CD4-positive, alpha-beta T cell treated with Interleukin-17A for 1 hour (primary cell): ENCODE measurements around the gene GRK5.

ENCODE experiments used
- DNase-seq: peaks from one replicate; pipeline ENCODE4 v3.0.0-alpha.2; 2020

Gene GRK5

GRCh38 chr10:119302591-119303253 lies 95.4 kb downstream of the GRK5 start:
- DNase-seq, result no peak

GRCh38 chr10:119303886-119304285 lies 96.5 kb downstream of the GRK5 start:
- DNase-seq, result no peak

GRCh38 chr10:119304541-119304940 lies 97.2 kb downstream of the GRK5 start:
- DNase-seq, result no peak

GRCh38 chr10:119305860-119306513 lies 98.6 kb downstream of the GRK5 start:
- DNase-seq, result peak; percentile 87

- DNase-seq, result peak; percentile 83
These were observed 99.2 kb downstream of the GRK5 start for GRCh38 chr10:119306514-119306951.

GRCh38 chr10:119306986-119307392 lies 99.6 kb downstream of the GRK5 start:
- DNase-seq, result no peak

GRCh38 chr10:119308089-119308488 lies 100.7 kb downstream of the GRK5 start:
- DNase-seq, result no peak

- DNase-seq, result no peak
These were observed 101.4 kb downstream of the GRK5 start for GRCh38 chr10:119308551-119309422.

- no peak for DNase-seq
These were observed 102.0 kb downstream of the GRK5 start for GRCh38 chr10:119309423-119309770.

- DNase-seq, result no peak
These were observed 103.4 kb downstream of the GRK5 start for GRCh38 chr10:119310806-119311205.

- DNase-seq, result no peak
These were observed 104.9 kb downstream of the GRK5 start for GRCh38 chr10:119312241-119312640.

- DNase-seq, result peak; percentile 21
These were observed 105.7 kb downstream of the GRK5 start for GRCh38 chr10:119313024-119313423.

- DNase-seq, result peak; percentile 70
These were observed 106.3 kb downstream of the GRK5 start for GRCh38 chr10:119313644-119314043.

- DNase-seq, result no peak
These were observed 106.7 kb downstream of the GRK5 start for GRCh38 chr10:119314061-119314460.

- DNase-seq, result no peak
These were observed 107.1 kb downstream of the GRK5 start for GRCh38 chr10:119314486-119314885.

- peak; percentile 42 for DNase-seq
These were observed 108.0 kb downstream of the GRK5 start for GRCh38 chr10:119315128-119316001.

GRCh38 chr10:119316002-119316358 lies 108.6 kb downstream of the GRK5 start:
- DNase-seq, result no peak

- no peak for DNase-seq
These were observed 109.3 kb downstream of the GRK5 start for GRCh38 chr10:119316729-119317097.

GRCh38 chr10:119318411-119319160 lies 111.2 kb downstream of the GRK5 start:
- DNase-seq, result no peak

GRCh38 chr10:119319161-119319919 lies 112.0 kb downstream of the GRK5 start:
- DNase-seq, result no peak

GRCh38 chr10:119319920-119320258 lies 112.5 kb downstream of the GRK5 start:
- no peak for DNase-seq
